ENCODE data around the gene RNF141.

DNA sequence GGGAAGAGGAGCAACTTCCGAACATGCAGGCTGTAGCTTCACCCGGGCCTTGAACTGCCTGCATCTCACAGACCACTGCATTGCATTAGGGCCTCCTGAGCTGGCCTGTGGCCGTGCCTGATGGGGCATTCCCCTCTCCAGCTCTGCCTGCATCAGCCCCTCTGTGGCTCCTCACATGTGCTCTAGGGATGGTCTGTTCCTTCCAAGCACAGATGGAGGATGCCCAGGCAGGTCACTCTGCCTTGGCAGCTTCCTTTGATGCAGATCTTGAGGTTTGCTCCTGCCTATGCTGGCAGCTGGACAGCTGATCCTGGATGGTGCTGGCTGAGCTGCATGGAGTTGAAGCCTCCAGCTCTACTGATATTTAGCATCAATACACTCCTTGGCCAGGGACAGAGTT lies 57.4 kb downstream of the RNF141 start:
- TF ChIP-seq, protein P1, sequence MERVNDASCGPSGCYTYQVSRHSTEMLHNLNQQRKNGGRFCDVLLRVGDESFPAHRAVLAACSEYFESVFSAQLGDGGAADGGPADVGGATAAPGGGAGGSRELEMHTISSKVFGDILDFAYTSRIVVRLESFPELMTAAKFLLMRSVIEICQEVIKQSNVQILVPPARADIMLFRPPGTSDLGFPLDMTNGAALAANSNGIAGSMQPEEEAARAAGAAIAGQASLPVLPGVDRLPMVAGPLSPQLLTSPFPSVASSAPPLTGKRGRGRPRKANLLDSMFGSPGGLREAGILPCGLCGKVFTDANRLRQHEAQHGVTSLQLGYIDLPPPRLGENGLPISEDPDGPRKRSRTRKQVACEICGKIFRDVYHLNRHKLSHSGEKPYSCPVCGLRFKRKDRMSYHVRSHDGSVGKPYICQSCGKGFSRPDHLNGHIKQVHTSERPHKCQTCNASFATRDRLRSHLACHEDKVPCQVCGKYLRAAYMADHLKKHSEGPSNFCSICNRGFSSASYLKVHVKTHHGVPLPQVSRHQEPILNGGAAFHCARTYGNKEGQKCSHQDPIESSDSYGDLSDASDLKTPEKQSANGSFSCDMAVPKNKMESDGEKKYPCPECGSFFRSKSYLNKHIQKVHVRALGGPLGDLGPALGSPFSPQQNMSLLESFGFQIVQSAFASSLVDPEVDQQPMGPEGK (CRISPR knock-in tag; IDR thresholded peaks at IDR 0.05; ENCODE audit: borderline replicate concordance): no peak
- TF ChIP-seq BACH2 (CRISPR knock-in tag; IDR thresholded peaks at IDR 0.05; ENCODE audit: borderline replicate concordance): no peak
- TF ChIP-seq CSDC2 (CRISPR knock-in tag; IDR thresholded peaks at IDR 0.05): no peak
- TF ChIP-seq PPARA (CRISPR knock-in tag; IDR thresholded peaks at IDR 0.05; ENCODE audit: borderline replicate concordance): no peak
